A673 (cell line): ENCODE measurements around the gene SCN10A. TPM values are rescaled to one million over a fixed set of nuclear protein-coding genes. Genes with fewer than 3 reads are reported as not detected.

Experiments used
- BruUV-seq: library from RNA; stranded (reverse); fragments of 400-500 nt; replicated peaks from 2 replicates; lab custom pipeline; 2021; lab: Mats Ljungman, UMichigan
- CTCF ChIA-PET: fragments of 300-600 bp; sonication (Branson Sonifier 250); formaldehyde crosslinking; loops from one replicate; lab custom pipeline; 2022; ENCODE audit warnings: antibody characterized with exemption; lab: Charles Lee
- POLR2A ChIA-PET: fragments of 300-600 bp; sonication (Branson Sonifier 250); formaldehyde crosslinking; loops from one replicate; lab custom pipeline; 2022; ENCODE audit warnings: antibody characterized with exemption; ENCODE audit not compliant: low non-redundant PET; lab: Charles Lee
- DNase-seq: peaks from one replicate; pipeline ENCODE4 v3.0.0-alpha.2; 2015; ENCODE audit warnings: low spot score
- H3K27ac ChIP-seq: fragments of 200-600 bp; sonication (generic); 2 replicates; pipeline ENCODE4 v1.5.1; 2016; ENCODE audit warnings: mixed run types, low read depth, mild to moderate bottlenecking, mixed read lengths, antibody characterized with exemption, low read length; ENCODE audit not compliant: poor library complexity, severe bottlenecking
- H3K27me3 ChIP-seq: fragments of 200-600 bp; sonication (generic); replicated peaks from 2 replicates; pipeline ENCODE4 v1.6.1; 2017; ENCODE audit warnings: mixed run types, low read depth, mild to moderate bottlenecking, mixed read lengths, antibody characterized with exemption, low read length; ENCODE audit not compliant: insufficient read depth, poor library complexity
- H3K36me3 ChIP-seq: fragments of 200-600 bp; sonication (generic); 2 replicates; pipeline ENCODE4 v1.6.1; 2016; ENCODE audit warnings: mixed run types, mild to moderate bottlenecking, mixed read lengths, antibody characterized with exemption, low read length; ENCODE audit not compliant: insufficient read depth, poor library complexity, severe bottlenecking
- H3K4me1 ChIP-seq: fragments of 200-600 bp; sonication (generic); 2 replicates; pipeline ENCODE4 v1.6.1; 2017; ENCODE audit warnings: mixed run types, mild to moderate bottlenecking, mixed read lengths, antibody characterized with exemption, low read length; ENCODE audit not compliant: insufficient read depth, poor library complexity, severe bottlenecking
- H3K4me3 ChIP-seq: fragments of 200-600 bp; sonication (generic); 2 replicates; pipeline ENCODE4 v1.5.1; 2016; ENCODE audit warnings: low read depth, mixed run types, mild to moderate bottlenecking, mixed read lengths, low read length; ENCODE audit not compliant: poor library complexity, severe bottlenecking
- H3K9me3 ChIP-seq: fragments of 200-600 bp; sonication (generic); 2 replicates; pipeline ENCODE4 v1.6.1; 2016; ENCODE audit warnings: mixed run types, low read depth, mild to moderate bottlenecking, mixed read lengths, antibody characterized with exemption, low read length; ENCODE audit not compliant: poor library complexity, severe bottlenecking
- EZH2 ChIP-seq: fragments of 200-600 bp; sonication (generic); IDR thresholded peaks from 2 replicates; pipeline ENCODE4 v1.6.1; 2017; ENCODE audit warnings: borderline replicate concordance, low read depth, mild to moderate bottlenecking, mixed read lengths, antibody characterized with exemption, low read length; ENCODE audit not compliant: poor library complexity, severe bottlenecking
- intact Hi-C: fragments of 100-400 bp; cut with micrococcal nuclease; formaldehyde crosslinking; loops from one replicate; pipeline ENCODE4 v1.10.0; 2022; ENCODE audit not compliant: unreplicated experiment
- total RNA-seq: library from RNA; stranded (reverse); gene quantifications from 2 replicates; pipeline ENCODE4 v1.2.3, GENCODE V29; 2021
- TF ChIP-seq, protein P1 (sequence below): fragments of 300-800, 200-600 bp; sonication (generic); conservative IDR thresholded peaks from 2 replicates; pipeline ENCODE4 v1.5.1; 2017; ENCODE audit warnings: low read depth, mild to moderate bottlenecking, antibody characterized with exemption, low read length, moderate library complexity, mixed read lengths

SCN10A gene
- total RNA-seq, 1 experiment from 2014 or later: not detected

DNA sequence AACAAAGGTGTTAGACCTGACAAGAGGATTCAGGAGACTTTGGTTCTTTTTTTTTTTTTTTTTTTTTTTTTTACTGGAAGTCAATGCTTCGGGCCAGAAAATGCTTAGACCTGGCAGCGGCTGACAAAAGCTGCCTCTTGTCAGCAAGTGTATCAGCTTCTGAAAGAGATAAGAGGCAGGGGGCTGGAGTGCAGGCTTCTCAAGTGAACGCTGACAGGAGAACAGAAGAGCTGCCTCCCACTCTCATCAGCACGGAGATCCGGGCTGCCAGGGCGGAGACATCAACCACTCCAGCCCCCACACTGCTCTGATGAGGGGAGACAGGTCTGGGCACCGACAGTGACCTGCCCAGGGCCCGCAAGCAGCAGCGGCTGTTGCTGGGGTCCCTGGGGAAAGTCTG is 157.2 kb downstream of the SCN10A start:
- no peak overlapping the region for H3K4me3 ChIP-seq
- no peaks in the 10 kb centered on the region for H3K4me1 ChIP-seq
- CTCF ChIA-PET: no interaction called here
- no peaks in the 10 kb centered on the region for H3K36me3 ChIP-seq
- no TSS peak for BruUV-seq
- TF ChIP-seq EZH2: no peak
- intact Hi-C loops: no loop called here
- H3K27me3 ChIP-seq: no peaks in the 10 kb centered on the region
- no peak overlapping the region for H3K27ac ChIP-seq
- no peak for DNase-seq
- POLR2A ChIA-PET: no interaction called here
- peaks cover 6% of the 10 kb centered on the region for H3K9me3 ChIP-seq

DNA sequence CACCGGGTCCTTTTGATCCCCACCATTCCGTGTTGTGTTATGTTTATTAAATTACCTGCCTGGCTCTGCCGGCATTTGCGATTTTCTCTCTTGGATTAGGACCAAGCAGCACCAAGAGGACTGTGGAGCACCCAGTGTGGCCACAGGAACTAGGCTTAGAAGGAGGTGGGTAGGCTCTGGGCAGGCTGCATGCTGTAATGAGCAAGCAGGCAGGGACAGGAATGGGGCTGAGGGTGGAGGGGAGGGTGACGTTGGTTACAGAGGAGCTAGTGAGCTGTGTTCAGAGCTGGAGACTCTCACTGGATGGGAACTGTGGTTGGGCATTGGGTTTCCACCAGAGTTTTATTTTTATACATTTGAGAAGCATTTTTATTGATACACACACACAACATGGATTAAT is 158.6 kb downstream of the SCN10A start:
- no peaks in the 10 kb centered on the region for H3K27me3 ChIP-seq
- TF ChIP-seq, protein P1, sequence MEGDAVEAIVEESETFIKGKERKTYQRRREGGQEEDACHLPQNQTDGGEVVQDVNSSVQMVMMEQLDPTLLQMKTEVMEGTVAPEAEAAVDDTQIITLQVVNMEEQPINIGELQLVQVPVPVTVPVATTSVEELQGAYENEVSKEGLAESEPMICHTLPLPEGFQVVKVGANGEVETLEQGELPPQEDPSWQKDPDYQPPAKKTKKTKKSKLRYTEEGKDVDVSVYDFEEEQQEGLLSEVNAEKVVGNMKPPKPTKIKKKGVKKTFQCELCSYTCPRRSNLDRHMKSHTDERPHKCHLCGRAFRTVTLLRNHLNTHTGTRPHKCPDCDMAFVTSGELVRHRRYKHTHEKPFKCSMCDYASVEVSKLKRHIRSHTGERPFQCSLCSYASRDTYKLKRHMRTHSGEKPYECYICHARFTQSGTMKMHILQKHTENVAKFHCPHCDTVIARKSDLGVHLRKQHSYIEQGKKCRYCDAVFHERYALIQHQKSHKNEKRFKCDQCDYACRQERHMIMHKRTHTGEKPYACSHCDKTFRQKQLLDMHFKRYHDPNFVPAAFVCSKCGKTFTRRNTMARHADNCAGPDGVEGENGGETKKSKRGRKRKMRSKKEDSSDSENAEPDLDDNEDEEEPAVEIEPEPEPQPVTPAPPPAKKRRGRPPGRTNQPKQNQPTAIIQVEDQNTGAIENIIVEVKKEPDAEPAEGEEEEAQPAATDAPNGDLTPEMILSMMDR: no peak
- TF ChIP-seq EZH2: no peak
- DNase-seq: no peak

DNA sequence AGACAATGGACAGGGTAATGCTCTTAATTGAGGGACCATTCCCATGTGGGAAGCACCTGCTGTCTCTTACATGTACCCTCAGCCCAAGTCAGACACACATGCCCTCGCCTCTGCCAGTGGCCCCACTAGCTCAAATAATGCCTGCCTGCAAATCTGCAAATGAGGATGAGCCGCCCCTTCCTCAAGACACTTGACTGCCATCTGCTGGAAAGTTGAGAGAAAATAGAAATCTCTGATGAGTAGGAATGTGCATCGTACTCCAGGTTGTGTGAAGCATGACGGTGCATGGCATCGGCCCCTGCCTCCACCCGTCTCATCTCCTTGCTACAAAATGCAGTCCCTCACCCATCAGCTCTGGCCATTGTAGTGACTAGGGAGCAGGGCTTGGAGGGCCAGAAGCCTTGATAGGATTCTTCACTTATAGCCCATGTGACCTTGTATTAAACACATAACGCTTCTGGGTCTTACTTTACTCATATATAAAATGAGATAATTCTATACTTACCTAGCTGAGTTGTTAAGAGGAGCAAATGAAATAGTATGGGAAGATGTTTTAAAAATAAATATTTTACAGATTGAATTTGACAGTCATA is 160.2 kb downstream of the SCN10A start:
- ChIA-PET POLR2A (no interaction called here), CTCF (interaction anchor here (0.6 to 1.0 kb wide), 3 partner anchors 134 to 160 kb away, joined by 3 to 12 read pairs (median 6); partner anchors contain the start of gene EXOG)
- H3K27me3 ChIP-seq: no peaks in the 10 kb centered on the region
- intact Hi-C loops: loop anchor here (1.0 kb wide), 1 partner anchor 135 kb away; no protein-coding TSS in a partner anchor
- no peak overlapping the region for H3K4me3 ChIP-seq
- peak; percentile 56 for DNase-seq
- TF ChIP-seq, protein P1: peak; percentile 51
- TF ChIP-seq EZH2: no peak
- H3K4me1 ChIP-seq: no peaks in the 10 kb centered on the region
- no peak overlapping the region for H3K27ac ChIP-seq
- H3K36me3 ChIP-seq: no peaks in the 10 kb centered on the region
- no TSS peak for BruUV-seq
- H3K9me3 ChIP-seq: no peaks in the 10 kb centered on the region

More for the DNA sequence above, 158.6 kb downstream of the SCN10A start:
- H3K9me3 ChIP-seq: no peaks in the 10 kb centered on the region
- no peak overlapping the region for H3K4me3 ChIP-seq
- intact Hi-C loops: no loop called here
- no peak overlapping the region for H3K27ac ChIP-seq
- H3K4me1 ChIP-seq: no peaks in the 10 kb centered on the region
- no TSS peak for BruUV-seq
- CTCF ChIA-PET: no interaction called here
- no peaks in the 10 kb centered on the region for H3K36me3 ChIP-seq
- POLR2A ChIA-PET: no interaction called here
